ENCODE measurements around the gene TERC.

TERC gene

GRCh38 chr3:169790687-169791429 is 26.0 kb upstream of the TERC start:
- H3K36me3 ChIP-seq (ENCODE audit: insufficient read depth): no peaks in the 10 kb centered on the region
- no peak overlapping the region for H3K9ac ChIP-seq
- H3K4me1 ChIP-seq (ENCODE audit: low read depth, poor library complexity, severe bottlenecking): peaks cover 5% of the 10 kb centered on the region
- H3K27ac ChIP-seq: no peak overlapping the region
- no peak overlapping the region for H3K4me2 ChIP-seq
- H3K4me3 ChIP-seq (IDR thresholded peaks at IDR 0.05; ENCODE audit: insufficient read depth, low read depth, low read length): no peak overlapping the region
- H4K20me1 ChIP-seq (ENCODE audit: insufficient read depth): no peaks in the 10 kb centered on the region
- no peaks in the 10 kb centered on the region for H3K79me2 ChIP-seq (ENCODE audit: insufficient read depth, low read depth)
- TF ChIP-seq CTCF (conservative IDR thresholded peaks at IDR 0.05; ENCODE audit: low read depth, low read length): no peak
- no peaks in the 10 kb centered on the region for H3K27me3 ChIP-seq (ENCODE audit: insufficient read depth, low read depth)
- no peak overlapping the region for H2AFZ ChIP-seq (ENCODE audit: low read depth)

GRCh38 chr3:169790219-169790618 is 25.4 kb upstream of the TERC start:
- H3K4me1 ChIP-seq (ENCODE audit: low read depth, poor library complexity, severe bottlenecking): peaks cover 5% of the 10 kb centered on the region
- no peaks in the 10 kb centered on the region for H3K36me3 ChIP-seq (ENCODE audit: insufficient read depth)
- H3K4me3 ChIP-seq (IDR thresholded peaks at IDR 0.05; ENCODE audit: insufficient read depth, low read depth, low read length): no peak overlapping the region

GRCh38 chr3:169787791-169788190 is 22.9 kb upstream of the TERC start:
- no peak for TF ChIP-seq CTCF (conservative IDR thresholded peaks at IDR 0.05; ENCODE audit: low read depth, low read length)
- H3K9ac ChIP-seq: no peak overlapping the region

More at GRCh38 chr3:169790219-169790618, 25.4 kb upstream of the TERC start:
- Histone ChIP-seq H2AFZ (ENCODE audit: low read depth) (no peak overlapping the region), H3K9ac (no peak overlapping the region), H3K27me3 (ENCODE audit: insufficient read depth, low read depth) (no peaks in the 10 kb centered on the region), H4K20me1 (ENCODE audit: insufficient read depth) (no peaks in the 10 kb centered on the region), H3K79me2 (ENCODE audit: insufficient read depth, low read depth) (no peaks in the 10 kb centered on the region), H3K4me2 (no peak overlapping the region), H3K27ac (no peak overlapping the region)
- no peak for TF ChIP-seq CTCF (conservative IDR thresholded peaks at IDR 0.05; ENCODE audit: low read depth, low read length)

GRCh38 chr3:169787120-169787519 is 22.3 kb upstream of the TERC start:
- Histone ChIP-seq H3K36me3 (ENCODE audit: insufficient read depth) (peaks cover 3% of the 10 kb centered on the region; the same call in 1 of the 2 replicates), H3K27me3 (ENCODE audit: insufficient read depth, low read depth) (no peaks in the 10 kb centered on the region), H4K20me1 (ENCODE audit: insufficient read depth) (no peaks in the 10 kb centered on the region), H3K4me1 (ENCODE audit: low read depth, poor library complexity, severe bottlenecking) (peaks cover 5% of the 10 kb centered on the region), H2AFZ (ENCODE audit: low read depth) (no peak overlapping the region), H3K4me3 (IDR thresholded peaks at IDR 0.05; ENCODE audit: insufficient read depth, low read depth, low read length) (no peak overlapping the region), H3K27ac (no peak overlapping the region), H3K79me2 (ENCODE audit: insufficient read depth, low read depth) (no peaks in the 10 kb centered on the region), H3K4me2 (no peak overlapping the region), H3K9ac (no peak overlapping the region)
- no peak for TF ChIP-seq CTCF (conservative IDR thresholded peaks at IDR 0.05; ENCODE audit: low read depth, low read length)

More at GRCh38 chr3:169787791-169788190, 22.9 kb upstream of the TERC start:
- no peak overlapping the region for H2AFZ ChIP-seq (ENCODE audit: low read depth)
- peaks cover 5% of the 10 kb centered on the region for H3K4me1 ChIP-seq (ENCODE audit: low read depth, poor library complexity, severe bottlenecking)
- no peaks in the 10 kb centered on the region for H3K27me3 ChIP-seq (ENCODE audit: insufficient read depth, low read depth)
- no peak overlapping the region for H3K4me2 ChIP-seq
- H3K27ac ChIP-seq: no peak overlapping the region
- H3K79me2 ChIP-seq (ENCODE audit: insufficient read depth, low read depth): no peaks in the 10 kb centered on the region
- no peak overlapping the region for H3K4me3 ChIP-seq (IDR thresholded peaks at IDR 0.05; ENCODE audit: insufficient read depth, low read depth, low read length)
- peaks cover 3% of the 10 kb centered on the region; the same call in 1 of the 2 replicates for H3K36me3 ChIP-seq (ENCODE audit: insufficient read depth)
- no peaks in the 10 kb centered on the region for H4K20me1 ChIP-seq (ENCODE audit: insufficient read depth)

Measured in KMS-11 (cell line).